GM10847 (cell line): ENCODE results near the gene IRF8.

ENCODE experiments used
- POLR2A ChIP-seq: IDR thresholded peaks from 2 replicates; pipeline ENCODE4 v1.6.1; 2011; ENCODE audit not compliant: insufficient read length; ENCODE audit errors: extremely low read depth

Gene IRF8

DNA sequence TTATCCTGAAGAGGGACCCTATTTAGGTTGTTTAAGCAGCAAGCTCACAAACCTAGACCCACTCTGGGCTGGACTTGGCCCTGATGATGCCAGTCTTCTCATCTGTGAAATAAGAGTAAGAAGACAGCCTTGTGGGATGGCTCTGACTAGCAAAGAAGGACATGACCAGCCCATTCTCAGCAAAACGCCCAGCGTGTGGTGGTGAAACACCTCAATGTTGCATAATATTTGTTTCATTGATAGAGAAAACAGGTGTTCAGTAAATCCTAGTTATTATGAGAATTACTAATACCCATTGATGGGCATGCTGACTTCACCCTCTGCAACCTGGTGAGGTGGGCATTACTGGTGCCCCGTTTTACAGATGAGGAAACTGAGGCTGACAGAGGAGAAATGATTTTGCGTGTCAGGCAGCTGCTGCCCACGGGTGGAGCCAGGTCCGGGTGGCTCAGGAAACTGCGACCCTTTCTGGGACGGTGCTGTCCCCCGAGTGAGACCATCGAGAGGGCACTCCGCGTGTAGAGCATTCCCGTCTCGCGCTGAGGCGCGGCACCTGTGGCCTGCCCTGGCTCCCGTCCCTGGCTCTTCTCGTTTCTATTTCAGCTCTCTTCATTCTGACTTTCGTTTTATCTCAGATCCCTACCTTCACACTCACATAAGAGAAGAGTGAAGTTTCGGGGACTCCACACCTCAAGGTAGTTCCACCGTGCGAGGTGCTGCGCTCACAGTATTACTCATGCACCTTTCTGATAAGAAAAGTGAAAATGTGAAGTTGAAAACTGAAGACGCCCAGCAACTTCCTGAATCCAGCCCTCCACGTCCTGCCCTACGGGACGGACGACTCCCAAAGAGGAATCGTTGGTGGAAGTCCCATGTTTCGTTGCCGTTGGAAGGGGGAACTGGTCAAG, 48.5 kb downstream of the IRF8 start:
- no peak for TF ChIP-seq POLR2A

DNA sequence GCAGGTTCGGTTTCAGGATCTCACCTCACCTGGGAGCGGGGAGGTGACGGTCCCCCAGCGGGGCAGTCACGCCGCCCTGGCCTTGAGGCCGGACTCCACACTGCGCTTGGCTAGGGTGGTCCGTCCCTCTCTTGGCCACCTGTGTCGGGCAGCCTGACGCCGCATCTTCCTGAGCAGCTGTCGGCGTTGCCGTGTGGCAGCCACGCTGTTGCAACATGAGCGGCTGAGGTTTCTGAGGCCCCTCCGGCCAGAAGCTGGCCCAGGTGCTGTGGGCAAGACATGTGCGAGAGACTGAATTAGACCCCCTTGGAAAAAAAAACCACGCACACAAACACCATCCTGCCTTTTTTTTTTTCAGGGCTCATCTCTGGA, 49.2 kb downstream of the IRF8 start:
- no peak for TF ChIP-seq POLR2A

DNA sequence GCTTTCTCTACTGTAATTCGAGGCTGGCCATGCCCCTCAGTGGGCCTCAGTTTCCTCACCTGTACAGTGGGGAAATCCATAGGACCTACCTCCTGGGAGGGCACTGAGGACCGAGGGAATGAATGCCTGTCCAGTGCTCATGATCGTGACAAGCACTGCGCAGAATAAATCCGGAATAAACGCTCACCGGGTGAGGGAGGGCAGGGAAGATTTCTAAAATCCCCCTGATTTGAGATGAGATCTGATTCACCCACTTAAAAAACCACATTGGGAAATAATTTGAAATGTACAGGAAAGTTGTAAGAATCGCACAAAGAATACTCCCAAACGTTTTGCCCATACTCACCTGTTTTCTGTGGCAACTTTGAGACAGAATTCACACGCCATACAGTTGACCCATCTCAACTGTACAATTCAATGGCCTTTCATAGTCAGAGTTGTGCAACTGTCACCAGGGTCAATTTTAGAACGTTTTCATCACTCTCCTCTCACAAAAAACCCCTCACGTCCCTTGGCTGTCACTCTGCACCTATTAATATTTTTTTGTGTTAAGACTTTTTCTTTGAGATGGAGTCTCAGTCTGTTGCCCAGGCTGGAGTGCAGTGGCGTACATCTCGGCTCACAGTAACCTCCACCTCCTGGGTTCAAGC, 49.8 kb downstream of the IRF8 start:
- TF ChIP-seq POLR2A: no peak

DNA sequence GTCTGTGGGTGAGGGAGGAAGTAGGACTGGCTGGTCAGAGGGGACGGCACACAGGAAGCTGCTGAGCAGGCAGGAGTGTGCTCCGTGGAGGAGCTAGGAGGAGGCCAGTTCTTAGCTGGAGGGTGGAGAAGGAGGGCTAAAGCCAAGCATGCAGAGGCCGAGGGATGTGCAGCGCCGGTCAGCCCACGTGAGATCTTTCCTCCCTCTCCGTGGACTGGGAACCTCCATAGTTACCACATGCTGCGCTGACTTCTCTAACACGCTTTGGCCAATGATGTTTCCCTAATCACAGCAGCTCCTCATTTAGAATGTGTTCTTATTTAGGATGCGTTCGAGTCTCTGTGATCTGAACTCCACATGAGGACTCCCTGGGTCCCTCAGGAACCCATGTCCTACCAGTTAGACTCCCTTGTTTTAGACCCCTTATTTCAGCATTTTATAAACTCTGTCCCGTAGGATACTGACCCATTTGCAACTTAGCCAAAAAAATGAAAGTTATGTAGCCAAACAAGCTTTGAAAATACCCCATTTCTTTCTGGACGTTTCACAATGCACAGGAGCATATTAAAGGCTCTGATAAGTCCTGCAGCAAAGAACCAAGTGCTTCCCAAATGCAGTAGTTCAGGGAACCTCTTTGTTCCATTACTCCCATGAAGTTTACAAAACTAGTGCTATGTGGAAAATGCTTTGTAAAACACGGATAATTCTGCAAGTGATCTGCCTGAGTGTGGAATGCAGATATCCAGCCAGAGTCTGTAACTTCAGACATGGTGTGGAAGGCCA, 51.4 kb downstream of the IRF8 start:
- no peak for TF ChIP-seq POLR2A

DNA sequence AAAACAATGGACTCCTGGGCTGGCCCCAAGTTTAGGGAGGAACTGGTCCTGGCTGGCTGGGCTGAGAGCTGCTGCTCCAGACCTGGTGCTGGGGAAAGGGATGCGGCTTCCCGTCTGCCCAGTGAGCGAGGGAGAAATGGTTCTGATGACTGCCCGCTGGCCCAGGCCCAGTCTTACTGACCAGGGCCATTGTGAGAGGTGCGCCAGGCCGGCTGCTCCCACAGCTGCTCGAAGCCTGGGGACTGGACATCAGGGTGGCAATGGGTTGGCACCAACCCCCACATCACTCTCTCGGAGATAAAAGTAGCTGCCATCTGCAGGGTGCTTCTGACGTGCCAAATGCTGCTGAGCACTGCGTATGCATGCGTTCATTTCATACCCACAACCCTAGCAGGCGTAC, 53.2 kb downstream of the IRF8 start:
- no peak for TF ChIP-seq POLR2A

DNA sequence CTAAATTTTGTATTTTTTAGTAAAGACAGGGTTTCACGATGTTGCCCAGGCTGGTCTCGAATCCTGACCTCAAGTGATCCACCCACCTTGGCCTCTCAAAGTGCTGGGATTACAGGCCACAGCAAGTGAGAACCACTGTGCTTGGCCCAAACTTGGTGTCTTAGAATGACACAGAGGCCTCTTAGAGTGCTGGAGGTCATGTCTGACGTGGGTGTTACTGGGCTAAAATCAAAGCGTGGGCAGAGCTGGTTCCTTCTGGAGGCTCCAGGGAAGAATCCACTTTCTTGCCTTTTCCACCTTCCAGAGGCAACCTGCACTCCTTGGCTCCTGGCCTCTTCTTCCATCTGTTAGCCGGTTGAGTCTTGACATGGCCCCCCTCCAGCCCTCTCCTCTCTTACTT, 53.8 kb downstream of the IRF8 start:
- TF ChIP-seq POLR2A: no peak

DNA sequence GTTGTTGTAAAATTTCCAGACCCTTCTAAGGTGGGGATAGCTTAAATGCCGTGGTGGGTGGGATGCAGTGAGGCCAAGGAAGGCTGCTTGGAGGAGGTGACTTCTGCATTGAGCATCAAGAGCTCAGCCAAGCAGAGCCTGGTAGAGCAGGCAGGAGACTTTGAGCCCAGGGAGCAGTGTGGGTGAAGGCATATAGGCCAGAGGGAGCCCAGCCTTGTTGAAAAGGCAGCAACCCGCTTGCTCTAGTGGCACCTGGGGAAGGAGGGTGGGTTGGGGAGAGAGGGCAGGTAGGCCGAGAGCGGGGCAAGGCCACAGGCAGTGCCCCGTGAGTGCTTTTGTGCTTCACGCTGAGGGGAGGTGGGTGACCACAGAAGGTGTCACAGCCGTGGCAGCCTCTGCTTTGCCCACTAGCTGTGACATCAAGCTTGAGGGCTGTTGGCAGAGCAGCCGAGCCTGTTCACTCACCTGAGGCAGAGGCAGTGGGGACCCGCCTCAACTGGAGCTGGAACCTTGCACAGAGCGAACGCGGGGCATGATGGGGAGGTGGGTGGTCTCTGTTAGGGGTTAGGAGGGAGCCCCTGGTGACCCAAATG, 56.1 kb downstream of the IRF8 start:
- TF ChIP-seq POLR2A: no peak

DNA sequence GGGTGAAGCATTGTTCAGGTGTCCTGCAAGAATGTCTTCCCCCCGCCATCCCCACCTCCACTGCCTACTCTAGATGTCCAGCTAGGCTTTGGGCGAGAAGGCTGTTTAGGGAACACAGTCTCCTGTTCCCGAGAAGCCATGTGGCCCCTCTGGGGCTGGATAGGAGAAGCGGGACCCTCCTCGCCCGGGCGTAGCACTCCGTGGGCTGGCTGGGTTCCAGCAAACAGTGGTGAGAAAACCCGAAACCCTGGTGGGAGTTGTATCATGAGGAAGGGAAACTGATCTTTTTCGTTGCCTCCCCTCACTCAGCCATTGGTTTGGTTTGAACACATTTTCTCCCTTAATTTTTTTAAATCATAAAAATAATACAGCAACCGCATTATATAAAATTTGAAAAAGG, 56.6 kb downstream of the IRF8 start:
- TF ChIP-seq POLR2A: no peak

DNA sequence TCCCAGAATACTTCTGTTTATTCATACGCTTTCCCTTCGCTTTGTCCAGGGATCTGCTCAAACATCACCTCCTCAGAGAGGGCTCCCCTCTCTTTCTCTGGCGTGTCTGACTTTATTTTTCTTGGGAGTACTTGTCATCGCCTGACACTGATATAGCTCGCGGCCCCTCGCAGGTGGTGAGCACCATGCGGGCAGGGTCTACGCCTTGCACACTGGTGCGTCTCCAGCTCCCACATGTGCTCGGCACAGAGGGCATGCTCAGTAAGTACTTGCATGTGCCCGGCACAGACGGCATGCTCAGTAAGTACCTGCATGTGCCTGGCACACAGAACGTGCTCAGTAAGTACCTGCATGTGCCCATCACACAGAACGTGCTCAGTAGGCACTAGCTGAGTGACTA, 57.5 kb downstream of the IRF8 start:
- TF ChIP-seq POLR2A: no peak

DNA sequence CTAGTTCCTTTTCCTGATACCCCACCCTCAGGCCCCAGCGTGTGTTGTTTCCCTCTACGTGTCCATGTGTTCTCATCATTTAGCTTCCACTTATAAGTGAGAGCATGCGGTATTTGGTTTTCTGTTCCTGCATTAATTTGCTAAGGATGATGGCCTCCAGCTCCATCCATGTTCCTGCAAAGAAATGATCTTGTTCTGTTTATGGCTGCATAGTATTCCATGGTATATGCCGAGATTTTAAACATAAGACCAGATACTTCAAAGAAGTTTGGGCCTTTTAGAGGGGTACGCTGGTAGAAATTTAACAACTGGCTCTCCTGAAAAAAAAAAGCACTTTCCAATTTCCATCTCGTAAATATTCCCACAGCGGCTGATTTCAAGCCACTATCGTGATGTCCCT, 59.8 kb downstream of the IRF8 start:
- no peak for TF ChIP-seq POLR2A

DNA sequence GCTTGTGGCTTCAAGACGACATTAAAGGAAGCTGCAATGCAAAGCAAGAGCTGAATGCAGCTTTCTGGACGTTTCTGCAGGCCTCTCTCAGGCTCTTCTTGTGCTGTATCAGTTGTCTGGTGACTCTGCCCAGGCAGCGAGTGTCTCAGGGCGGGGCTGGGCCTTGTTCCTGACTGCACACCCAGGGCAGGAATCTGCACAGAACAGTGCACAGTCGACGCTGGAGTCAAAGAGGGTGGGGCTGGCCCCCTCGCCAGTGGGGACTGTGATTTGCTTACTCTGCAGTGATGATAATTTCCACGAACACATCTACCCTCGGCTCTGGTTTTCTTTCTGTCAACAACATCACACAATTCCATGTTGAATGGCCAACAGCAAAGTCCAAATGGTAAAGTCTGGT, 60.7 kb downstream of the IRF8 start:
- no peak for TF ChIP-seq POLR2A

DNA sequence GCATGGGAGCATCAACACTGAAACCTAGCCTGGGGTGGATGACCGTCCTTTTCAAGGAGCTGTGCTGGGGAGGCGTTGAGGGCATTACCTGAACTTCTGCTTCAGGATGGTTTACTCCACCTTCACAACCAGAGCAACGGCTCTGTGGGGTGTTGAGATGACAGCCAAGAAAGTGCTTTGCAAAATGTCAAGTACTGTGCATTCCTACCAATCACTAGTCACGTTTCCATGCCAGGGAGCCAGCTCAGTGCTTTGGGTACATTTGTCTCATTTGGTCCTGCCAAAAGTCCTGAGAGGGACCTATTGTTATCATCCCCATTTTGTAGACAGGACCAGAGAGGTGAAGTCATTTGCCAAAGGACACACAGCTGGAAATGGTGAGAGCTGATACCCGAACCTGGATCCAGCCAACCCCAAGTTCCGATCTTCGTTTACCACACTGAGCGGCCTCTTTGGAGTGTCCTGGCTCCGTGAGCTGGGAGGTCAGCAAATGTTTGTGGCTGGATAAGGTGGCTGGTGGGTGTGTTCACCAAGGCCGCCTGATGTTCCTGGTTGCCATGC, 61.6 kb downstream of the IRF8 start:
- TF ChIP-seq POLR2A: no peak

DNA sequence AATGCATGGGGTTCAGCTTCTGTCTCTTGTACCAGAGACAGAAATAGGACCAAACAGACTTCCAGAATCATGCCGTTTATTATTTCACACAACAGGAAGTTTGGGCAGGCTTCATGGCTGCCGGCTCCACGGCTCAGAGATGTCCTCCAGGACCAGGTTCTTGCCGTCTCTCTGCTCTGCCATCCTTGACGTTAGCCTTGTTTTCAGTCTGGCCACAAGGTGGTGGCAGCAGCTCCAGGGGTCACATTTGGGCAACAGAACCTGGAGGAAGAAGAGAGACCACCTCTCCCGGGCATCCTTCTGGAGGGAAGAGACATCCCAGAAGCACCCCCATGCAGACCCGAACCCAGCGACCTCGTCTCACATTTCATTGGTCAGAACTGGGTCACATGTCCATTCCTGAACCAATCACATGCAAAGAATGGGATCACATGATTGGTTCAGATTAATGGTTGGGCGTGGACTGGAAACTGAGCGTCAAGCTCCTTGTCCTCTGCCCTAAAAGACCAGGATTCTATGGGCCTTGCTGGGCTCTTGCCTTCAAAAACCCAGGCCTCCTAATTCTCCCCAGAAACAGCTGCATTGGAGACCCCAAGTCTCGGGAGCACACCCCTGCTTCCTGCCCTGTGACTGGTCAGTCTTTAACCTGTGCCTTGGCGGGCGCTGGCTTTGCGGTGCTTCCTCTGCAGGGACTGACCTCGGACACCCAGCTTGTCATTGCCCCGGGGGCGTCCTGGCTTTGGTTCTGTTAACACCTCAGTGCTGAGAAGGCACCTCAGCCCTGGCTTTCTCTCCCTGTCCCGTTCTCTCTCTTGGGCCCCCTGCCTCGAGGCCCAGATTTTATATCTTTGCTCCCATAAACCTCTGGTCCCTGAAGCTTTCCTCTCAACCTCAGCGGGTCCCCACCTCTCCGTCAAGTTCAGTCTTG, 63.3 kb downstream of the IRF8 start:
- TF ChIP-seq POLR2A: no peak

DNA sequence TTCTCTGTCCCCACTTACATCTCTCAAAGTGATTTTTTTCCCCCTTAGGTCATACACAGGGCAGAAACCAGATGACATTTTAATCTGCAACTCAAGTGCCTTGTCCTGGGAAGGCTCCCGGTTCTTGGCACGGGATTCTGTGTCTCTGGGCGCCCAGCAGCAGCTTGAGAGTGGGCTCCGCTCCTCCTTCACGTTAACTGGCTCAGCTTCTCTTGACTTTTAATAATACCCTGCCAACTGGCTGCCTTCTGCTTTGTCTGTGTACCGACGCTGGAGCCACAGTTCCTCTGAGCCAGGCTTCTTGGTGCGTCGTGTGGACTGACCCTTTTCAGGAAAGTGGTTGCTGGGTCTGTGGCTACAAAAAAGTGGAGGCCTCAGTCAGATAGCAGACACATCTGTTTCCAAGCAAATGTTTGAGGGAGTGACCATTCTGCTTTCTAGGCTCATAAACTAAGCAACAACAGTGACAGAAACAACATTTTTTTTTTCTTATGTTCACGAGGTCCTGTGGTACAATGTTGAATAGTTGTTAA, 64.9 kb downstream of the IRF8 start:
- TF ChIP-seq POLR2A: no peak
